ENCODE measurements around the gene HOXD12. TPM values are rescaled to one million over a fixed set of nuclear protein-coding genes. Genes with fewer than 3 reads are reported as not detected.

Gene HOXD12
- total RNA-seq, 4 donors from 2014 or later: not detected

- intact Hi-C loops (cut with DNase I): loop anchor here (5.0 kb wide), 1 partner anchor 711 kb away; no protein-coding TSS in a partner anchor
- peaks cover 0 to 100% (median 90%) of the 10 kb centered on the region in 4 donors for H3K27me3 ChIP-seq
- peaks cover 18 to 42% (median 37%) of the 10 kb centered on the region in 4 donors for H3K4me1 ChIP-seq
- no peak overlapping the region for H3K27ac ChIP-seq (replicated peaks in 1 of 4)
- H3K9me3 ChIP-seq: peaks cover 0 to 3% (median 0%) of the 10 kb centered on the region in 4 donors
- H3K4me3 ChIP-seq: no peak overlapping the region
- 13% methylated on average over 25 of the region's 25 CpGs for WGBS
- TF ChIP-seq CTCF (IDR thresholded peaks at IDR 0.05): no peak
- no peak for DNase-seq (ENCODE audit: extremely low spot score)
- no peaks in the 10 kb centered on the region for H3K36me3 ChIP-seq
Measured at GRCh38 chr2:176078541-176079284, 20.9 kb upstream of the HOXD12 start.

GRCh38 chr2:176079285-176079830 lies 20.2 kb upstream of the HOXD12 start:
- TF ChIP-seq POLR2AphosphoS5 (IDR thresholded peaks at IDR 0.05): no peak
- no peak for TF ChIP-seq EP300 (IDR thresholded peaks at IDR 0.05)
- no peak for TF ChIP-seq POLR2A (IDR thresholded peaks at IDR 0.05; ENCODE audit: low read depth)
- no peak for TF ChIP-seq CTCF (IDR thresholded peaks at IDR 0.05)

GRCh38 chr2:176079831-176080539 lies 19.6 kb upstream of the HOXD12 start:
- H3K9me3 ChIP-seq: peaks cover 0 to 3% (median 0%) of the 10 kb centered on the region in 4 donors
- H3K27me3 ChIP-seq: peaks cover 0 to 100% (median 89%) of the 10 kb centered on the region in 4 donors
- H3K27ac ChIP-seq (replicated peaks in 1 of 4): no peak overlapping the region
- no peak for DNase-seq (ENCODE audit: extremely low spot score)
- H3K36me3 ChIP-seq: no peaks in the 10 kb centered on the region
- intact Hi-C loops (cut with DNase I): loop anchor here (5.0 to 10.0 kb wide), 2 partner anchors 713 to 1745 kb away; partner anchors contain the start of gene SP9
- 2% methylated on average over 22 of the region's 86 CpGs for WGBS
- TF ChIP-seq CTCF (IDR thresholded peaks at IDR 0.05) (peak in 1 of 3 experiments; percentile 54), POLR2AphosphoS5 (IDR thresholded peaks at IDR 0.05) (no peak), EP300 (IDR thresholded peaks at IDR 0.05) (no peak), POLR2A (IDR thresholded peaks at IDR 0.05; ENCODE audit: low read depth) (no peak)
- H3K4me3 ChIP-seq: peak overlapping the region; percentile 26 to 48 (median 38)
- peaks cover 18 to 49% (median 45%) of the 10 kb centered on the region in 4 donors for H3K4me1 ChIP-seq

More at GRCh38 chr2:176079285-176079830, 20.2 kb upstream of the HOXD12 start:
- intact Hi-C loops (cut with DNase I): loop anchor here (5.0 kb wide), 1 partner anchor 712 kb away; no protein-coding TSS in a partner anchor
- no peaks in the 10 kb centered on the region for H3K36me3 ChIP-seq
- peaks cover 0 to 100% (median 90%) of the 10 kb centered on the region in 4 donors for H3K27me3 ChIP-seq
- H3K4me1 ChIP-seq: peaks cover 18 to 43% (median 40%) of the 10 kb centered on the region in 4 donors
- WGBS: 2% methylated on average over 30 of the region's 30 CpGs
- H3K27ac ChIP-seq (replicated peaks in 1 of 4): no peak overlapping the region
- H3K9me3 ChIP-seq: peaks cover 0 to 3% (median 0%) of the 10 kb centered on the region in 4 donors
- H3K4me3 ChIP-seq: peak overlapping the region in 3 of 4 donors; percentile 25 to 40 (median 36)
- no peak for DNase-seq (ENCODE audit: extremely low spot score)

GRCh38 chr2:176080540-176081375 lies 18.8 kb upstream of the HOXD12 start:
- intact Hi-C loops (cut with DNase I): loop anchor here (10.0 kb wide), 1 partner anchor 1746 kb away; the partner anchor contains the start of gene SP9
- Histone ChIP-seq H3K36me3 (no peaks in the 10 kb centered on the region), H3K27ac (replicated peaks in 1 of 4) (no peak overlapping the region), H3K27me3 (peaks cover 0 to 100% (median 90%) of the 10 kb centered on the region in 4 donors), H3K4me3 (peak overlapping the region; percentile 26 to 48 (median 38)), H3K9me3 (peaks cover 0 to 3% (median 0%) of the 10 kb centered on the region in 4 donors), H3K4me1 (peaks cover 18 to 56% (median 53%) of the 10 kb centered on the region in 4 donors)
- DNase-seq (ENCODE audit: extremely low spot score): no peak
- 8% methylated on average over 36 of the region's 68 CpGs for WGBS
- TF ChIP-seq CTCF (IDR thresholded peaks at IDR 0.05) (no peak), POLR2A (IDR thresholded peaks at IDR 0.05; ENCODE audit: low read depth) (no peak), POLR2AphosphoS5 (IDR thresholded peaks at IDR 0.05) (no peak), EP300 (IDR thresholded peaks at IDR 0.05) (no peak)

Measured in esophagus muscularis mucosa (tissue), 4 donors.